Measurements from ENCODE around the gene GORASP2. TPM values are rescaled to one million over a fixed set of nuclear protein-coding genes. Genes with fewer than 3 reads are reported as not detected.

GORASP2 gene
- total and polyA plus RNA-seq, 11 donors = 24.5 to 84.9 (median 62.6) TPM

DNA sequence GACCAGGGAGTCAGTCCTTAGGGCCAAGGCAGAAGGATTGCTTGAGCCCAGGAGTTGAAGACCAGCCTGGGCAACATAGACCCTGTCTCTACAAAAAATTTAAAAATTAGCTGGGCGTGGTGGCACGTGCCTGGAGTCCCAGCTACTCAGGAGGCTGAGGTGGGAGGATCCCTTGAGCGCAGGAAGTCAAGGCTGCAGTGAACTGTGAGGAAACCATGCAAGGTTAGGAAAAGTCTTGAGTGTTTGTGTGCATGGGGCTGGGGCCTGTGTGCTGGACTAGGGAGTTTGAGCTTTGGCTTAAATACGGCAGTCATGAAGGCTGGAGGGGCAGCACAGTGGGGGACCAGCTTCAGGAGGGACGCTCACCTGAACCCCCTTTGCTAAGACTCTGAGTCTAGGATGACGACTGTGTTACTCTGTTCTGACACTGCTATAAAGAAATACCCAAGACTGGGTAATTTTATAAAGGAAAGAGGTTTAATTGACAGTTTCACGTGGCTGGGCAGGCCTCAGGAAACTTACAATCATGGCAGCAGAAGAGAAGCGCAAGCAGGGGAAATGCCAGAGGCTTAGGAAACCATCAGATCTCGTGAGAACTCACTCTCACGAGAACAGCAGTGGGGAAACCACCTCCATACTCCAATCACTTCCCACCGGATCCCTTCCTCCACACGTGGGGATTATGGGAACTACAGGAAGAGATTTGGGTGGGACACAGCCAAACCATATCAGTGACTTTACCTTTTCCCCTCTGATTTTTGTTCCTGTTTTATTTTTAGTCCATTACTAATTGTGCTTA, 39.4 kb downstream of the GORASP2 start:
- Histone ChIP-seq H3K27ac (no peak overlapping the region), H3K9me3 (no peaks in the 10 kb centered on the region), H3K27me3 (no peaks in the 10 kb centered on the region), H3K4me1 (peaks cover 0 to 8% (median 5%) of the 10 kb centered on the region in 12 donors), H3K36me3 (peaks cover 0 to 50% (median 46%) of the 10 kb centered on the region in 9 donors), H3K4me3 (no peak overlapping the region)
- DNase-seq (no peak), ATAC-seq (no peak)
- intact Hi-C loops (cut with DNase I) = no loop called here
- 75 to 81% (median 80%) methylated on average over 12 of the region's 12 CpGs for WGBS, 4 donors
- TF ChIP-seq, protein P1, sequence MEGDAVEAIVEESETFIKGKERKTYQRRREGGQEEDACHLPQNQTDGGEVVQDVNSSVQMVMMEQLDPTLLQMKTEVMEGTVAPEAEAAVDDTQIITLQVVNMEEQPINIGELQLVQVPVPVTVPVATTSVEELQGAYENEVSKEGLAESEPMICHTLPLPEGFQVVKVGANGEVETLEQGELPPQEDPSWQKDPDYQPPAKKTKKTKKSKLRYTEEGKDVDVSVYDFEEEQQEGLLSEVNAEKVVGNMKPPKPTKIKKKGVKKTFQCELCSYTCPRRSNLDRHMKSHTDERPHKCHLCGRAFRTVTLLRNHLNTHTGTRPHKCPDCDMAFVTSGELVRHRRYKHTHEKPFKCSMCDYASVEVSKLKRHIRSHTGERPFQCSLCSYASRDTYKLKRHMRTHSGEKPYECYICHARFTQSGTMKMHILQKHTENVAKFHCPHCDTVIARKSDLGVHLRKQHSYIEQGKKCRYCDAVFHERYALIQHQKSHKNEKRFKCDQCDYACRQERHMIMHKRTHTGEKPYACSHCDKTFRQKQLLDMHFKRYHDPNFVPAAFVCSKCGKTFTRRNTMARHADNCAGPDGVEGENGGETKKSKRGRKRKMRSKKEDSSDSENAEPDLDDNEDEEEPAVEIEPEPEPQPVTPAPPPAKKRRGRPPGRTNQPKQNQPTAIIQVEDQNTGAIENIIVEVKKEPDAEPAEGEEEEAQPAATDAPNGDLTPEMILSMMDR (IDR thresholded peaks at IDR 0.05) = no peak
- no peak for TF ChIP-seq POLR2A (IDR thresholded peaks at IDR 0.05)

- Histone ChIP-seq H3K27me3 (no peaks in the 10 kb centered on the region), H3K4me1 (peaks cover 0 to 11% (median 6%) of the 10 kb centered on the region in 12 donors), H3K9me3 (no peaks in the 10 kb centered on the region), H3K36me3 (peaks cover 0 to 43% (median 39%) of the 10 kb centered on the region in 9 donors), H3K4me3 (no peak overlapping the region), H3K27ac (no peak overlapping the region)
- intact Hi-C loops (cut with DNase I) = no loop called here
- DNase-seq (no peak), ATAC-seq (no peak)
- 85 to 93% (median 90%) methylated on average over 2 of the region's 2 CpGs for WGBS, 4 donors
- no peak for TF ChIP-seq POLR2A (IDR thresholded peaks at IDR 0.05)
- TF ChIP-seq, protein P1 (IDR thresholded peaks at IDR 0.05) = no peak
Observed at GRCh38 chr2:170969030-170969429, 40.0 kb downstream of the GORASP2 start.

DNA sequence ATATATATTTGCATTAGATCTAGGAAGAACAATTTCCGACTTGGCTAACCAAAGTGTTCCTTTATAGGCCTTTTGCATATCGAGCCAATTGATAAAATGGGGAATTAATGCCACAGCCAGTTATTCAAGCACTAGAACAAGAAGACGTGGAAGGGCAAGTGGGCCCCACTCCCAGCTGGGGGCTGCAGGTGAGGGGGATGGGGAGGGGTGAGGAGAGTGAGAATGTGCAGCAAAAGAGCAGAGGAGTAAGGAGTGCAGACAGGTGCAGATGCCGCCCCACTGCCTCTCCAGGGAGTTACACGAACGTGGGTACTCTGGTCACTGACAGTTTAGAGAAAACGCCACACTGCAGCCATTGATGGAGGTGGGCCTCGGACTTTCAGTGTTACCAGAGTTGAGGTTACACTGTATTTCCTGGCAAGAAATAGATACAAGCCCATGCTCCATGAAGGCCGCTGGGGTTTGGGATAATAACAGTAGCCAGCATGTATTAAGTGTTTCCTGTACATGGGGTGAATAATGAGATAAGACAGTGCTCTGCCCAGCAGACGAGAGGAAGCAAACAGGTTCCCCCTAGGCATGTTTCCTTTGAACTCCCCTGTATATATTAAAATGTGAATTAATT, 40.9 kb downstream of the GORASP2 start:
- ATAC-seq = no peak
- TF ChIP-seq, protein P1 (IDR thresholded peaks at IDR 0.05) = no peak
- TF ChIP-seq POLR2A (IDR thresholded peaks at IDR 0.05) = no peak
- 68 to 76% (median 74%) methylated on average over 10 of the region's 10 CpGs for WGBS, 4 donors
- Histone ChIP-seq H3K4me1 (peaks cover 0 to 16% (median 9%) of the 10 kb centered on the region in 12 donors), H3K4me3 (no peak overlapping the region), H3K27ac (no peak overlapping the region), H3K9me3 (no peaks in the 10 kb centered on the region), H3K36me3 (peaks cover 0 to 34% (median 30%) of the 10 kb centered on the region in 9 donors), H3K27me3 (no peaks in the 10 kb centered on the region)
- DNase-seq = no peak
- intact Hi-C loops (cut with DNase I) = loop anchor here (5.0 to 10.0 kb wide), 7 partner anchors 115 to 462 kb away; partner anchors contain the start of genes DCAF17 (in 4 of the 10), METTL8 (in 4 of the 10) and TLK1 (in 4 of the 10)

GRCh38 chr2:170971071-170971470, 42.0 kb downstream of the GORASP2 start:
- intact Hi-C loops (cut with DNase I) = loop anchor here (5.0 to 10.0 kb wide), 7 partner anchors 114 to 461 kb away; partner anchors contain the start of genes DCAF17 (in 4 of the 10), METTL8 (in 4 of the 10) and TLK1 (in 4 of the 10)
- Histone ChIP-seq H3K4me1 (peaks cover 0 to 16% (median 9%) of the 10 kb centered on the region in 12 donors), H3K9me3 (no peaks in the 10 kb centered on the region), H3K4me3 (no peak overlapping the region), H3K36me3 (peaks cover 0 to 23% (median 19%) of the 10 kb centered on the region in 9 donors), H3K27ac (no peak overlapping the region), H3K27me3 (no peaks in the 10 kb centered on the region)
- TF ChIP-seq, protein P1 (IDR thresholded peaks at IDR 0.05) = no peak
- TF ChIP-seq POLR2A (IDR thresholded peaks at IDR 0.05) = no peak
- 94 to 97% (median 95%) methylated on average over 3 of the region's 3 CpGs for WGBS, 4 donors
- no peak for ATAC-seq
- DNase-seq = no peak

All from heart left ventricle (tissue), 16 donors.